BE2C (cell line): ENCODE results near the gene PBRM1.

Experiments
- DNase-seq: peaks from one replicate; pipeline ENCODE4 v3.0.0-alpha.2; 2020
- H3K27me3 ChIP-seq: fragments of 250-450 bp; sonication (Bioruptor Pico); 2 replicates; pipeline ENCODE4 v1.5.1; 2020; ENCODE audit warnings: mild to moderate bottlenecking
- H3K36me3 ChIP-seq: fragments of 250-450 bp; sonication (Bioruptor Pico); 2 replicates; pipeline ENCODE4 v1.5.1; 2020; ENCODE audit warnings: mild to moderate bottlenecking
- H3K4me1 ChIP-seq: fragments of 250-450 bp; sonication (Bioruptor Pico); 2 replicates; pipeline ENCODE4 v1.5.1; 2020
- H3K4me3 ChIP-seq: 2 replicates; pipeline ENCODE4 v1.5.1; 2011; ENCODE audit warnings: low read depth, low read length
- H3K9me3 ChIP-seq: fragments of 250-450 bp; sonication (Bioruptor Pico); 2 replicates; pipeline ENCODE4 v1.5.1; 2020
- TF ChIP-seq, protein P1 (sequence below): IDR thresholded peaks from 2 replicates; pipeline ENCODE4 v1.5.1; 2012; ENCODE audit warnings: mild to moderate bottlenecking, low read depth, low read length

The PBRM1 gene

GRCh38 chr3:52705438-52705687, 19.6 kb upstream of the PBRM1 start:
- TF ChIP-seq, protein P1, sequence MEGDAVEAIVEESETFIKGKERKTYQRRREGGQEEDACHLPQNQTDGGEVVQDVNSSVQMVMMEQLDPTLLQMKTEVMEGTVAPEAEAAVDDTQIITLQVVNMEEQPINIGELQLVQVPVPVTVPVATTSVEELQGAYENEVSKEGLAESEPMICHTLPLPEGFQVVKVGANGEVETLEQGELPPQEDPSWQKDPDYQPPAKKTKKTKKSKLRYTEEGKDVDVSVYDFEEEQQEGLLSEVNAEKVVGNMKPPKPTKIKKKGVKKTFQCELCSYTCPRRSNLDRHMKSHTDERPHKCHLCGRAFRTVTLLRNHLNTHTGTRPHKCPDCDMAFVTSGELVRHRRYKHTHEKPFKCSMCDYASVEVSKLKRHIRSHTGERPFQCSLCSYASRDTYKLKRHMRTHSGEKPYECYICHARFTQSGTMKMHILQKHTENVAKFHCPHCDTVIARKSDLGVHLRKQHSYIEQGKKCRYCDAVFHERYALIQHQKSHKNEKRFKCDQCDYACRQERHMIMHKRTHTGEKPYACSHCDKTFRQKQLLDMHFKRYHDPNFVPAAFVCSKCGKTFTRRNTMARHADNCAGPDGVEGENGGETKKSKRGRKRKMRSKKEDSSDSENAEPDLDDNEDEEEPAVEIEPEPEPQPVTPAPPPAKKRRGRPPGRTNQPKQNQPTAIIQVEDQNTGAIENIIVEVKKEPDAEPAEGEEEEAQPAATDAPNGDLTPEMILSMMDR: no peak
- H3K9me3 ChIP-seq: no peaks in the 10 kb centered on the region
- H3K27me3 ChIP-seq: no peaks in the 10 kb centered on the region
- no peaks in the 10 kb centered on the region for H3K4me1 ChIP-seq
- no peaks in the 10 kb centered on the region; the same call in 1 of the 2 replicates for H3K36me3 ChIP-seq
- peak overlapping the region; percentile 91 for H3K4me3 ChIP-seq
- DNase-seq: no peak

DNA sequence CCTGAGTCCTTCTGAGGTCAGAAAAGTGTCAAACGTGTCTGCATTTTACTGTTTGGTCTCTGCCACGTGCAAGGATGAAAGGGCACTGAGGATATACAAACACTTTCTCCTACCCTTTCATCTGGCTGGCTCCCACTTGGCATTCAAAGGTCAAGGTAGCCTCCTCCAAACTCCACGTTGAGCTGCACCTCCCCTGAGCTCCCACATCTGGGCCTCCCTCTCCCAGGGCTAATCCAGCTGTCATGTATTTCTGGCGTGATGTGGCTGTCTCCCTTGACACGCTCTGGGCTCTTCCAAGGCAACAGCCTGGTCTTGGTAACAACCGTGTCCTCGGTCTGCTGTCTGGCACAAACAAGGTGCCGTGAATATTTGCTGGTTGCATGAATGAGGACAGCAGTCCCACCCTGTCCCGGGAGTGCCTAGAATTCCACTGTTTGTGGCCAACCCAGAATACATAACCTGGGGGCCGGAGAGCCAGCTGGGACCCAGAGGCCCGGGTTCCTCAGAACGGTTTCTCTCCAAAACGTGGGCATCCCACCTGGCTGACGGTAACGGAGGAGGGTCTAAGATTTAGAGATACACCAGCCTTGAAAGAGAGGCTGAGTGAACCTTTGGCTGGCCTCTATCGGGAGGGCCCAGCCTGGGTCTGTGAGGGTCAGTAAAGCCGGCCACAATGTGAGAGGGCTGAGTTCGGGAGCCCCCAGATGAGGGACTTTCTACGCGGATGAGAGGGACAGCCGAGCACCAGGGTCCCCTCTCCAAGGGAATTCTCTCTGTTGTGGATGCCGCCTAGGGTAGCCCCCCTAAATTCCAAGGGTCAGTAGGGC, 19.1 kb upstream of the PBRM1 start:
- Histone ChIP-seq H3K4me3 (peak overlapping the region; percentile 91), H3K36me3 (no peaks in the 10 kb centered on the region; the same call in 1 of the 2 replicates)

GRCh38 chr3:52703341-52703740, 17.6 kb upstream of the PBRM1 start:
- Histone ChIP-seq H3K9me3 (no peaks in the 10 kb centered on the region), H3K4me3 (peak overlapping the region; percentile 91), H3K4me1 (no peaks in the 10 kb centered on the region), H3K27me3 (no peaks in the 10 kb centered on the region), H3K36me3 (no peaks in the 10 kb centered on the region; the same call in 1 of the 2 replicates)
- DNase-seq: no peak
- TF ChIP-seq, protein P1: no peak

More for the DNA sequence above, 19.1 kb upstream of the PBRM1 start:
- TF ChIP-seq, protein P1: no peak
- no peaks in the 10 kb centered on the region for H3K4me1 ChIP-seq
- no peaks in the 10 kb centered on the region for H3K27me3 ChIP-seq
- no peak for DNase-seq
- no peaks in the 10 kb centered on the region for H3K9me3 ChIP-seq

DNA sequence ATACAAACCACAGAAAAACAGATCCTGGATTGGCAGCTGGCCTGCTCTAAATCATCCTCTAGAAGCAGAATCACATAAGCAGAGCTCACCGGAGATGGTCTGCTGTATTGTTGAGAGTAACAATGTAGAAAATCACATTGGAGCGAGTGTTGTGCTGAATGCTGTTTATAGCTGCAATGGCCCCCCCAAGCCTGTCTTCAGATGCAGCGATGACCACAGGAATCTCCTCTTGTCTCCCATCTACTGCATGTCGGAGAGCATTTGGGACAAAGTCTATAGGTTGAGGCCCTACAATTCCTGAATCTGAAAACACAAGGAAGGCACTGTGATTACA, 11.9 kb upstream of the PBRM1 start:
- TF ChIP-seq, protein P1: no peak
- Histone ChIP-seq H3K4me1 (no peaks in the 10 kb centered on the region), H3K27me3 (no peaks in the 10 kb centered on the region), H3K9me3 (no peaks in the 10 kb centered on the region), H3K36me3 (peaks cover 40% of the 10 kb centered on the region), H3K4me3 (no peak overlapping the region)
- no peak for DNase-seq

DNA sequence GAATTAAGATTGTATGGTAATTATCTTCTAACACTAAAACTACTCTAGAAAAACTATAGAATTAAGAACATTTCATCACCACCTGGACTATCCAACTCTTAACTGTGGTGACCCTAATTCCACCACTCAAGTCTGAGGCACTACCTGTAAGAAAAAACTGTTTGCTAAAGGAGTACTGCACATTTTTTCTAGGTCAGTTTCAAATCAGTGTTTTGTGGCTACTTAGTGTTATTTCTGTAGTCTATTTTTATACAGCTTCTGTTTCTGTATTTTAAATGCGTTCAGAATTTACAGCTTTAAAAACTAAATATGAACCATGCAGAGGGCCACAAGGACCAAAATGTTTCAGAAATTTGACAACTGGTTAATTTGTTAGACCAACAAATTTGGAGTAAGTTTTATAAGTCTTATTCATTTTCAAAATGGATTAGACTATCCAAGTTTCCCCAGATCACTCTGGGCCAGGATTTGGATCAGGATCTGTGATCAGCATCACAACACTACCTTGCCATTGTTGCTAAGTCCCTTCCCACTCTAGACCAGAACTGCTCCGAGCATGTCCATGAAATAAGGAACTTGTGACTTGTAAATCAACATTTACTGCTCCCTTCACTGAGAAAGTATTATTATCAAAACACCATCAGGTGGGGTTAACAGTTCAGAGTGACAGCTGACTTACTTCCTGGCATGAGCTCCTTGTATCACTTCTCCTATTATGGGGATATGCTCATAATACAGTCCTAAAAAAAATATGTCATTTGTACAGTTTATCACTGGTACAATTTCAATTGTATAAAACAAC, 11.3 kb upstream of the PBRM1 start:
- DNase-seq: no peak
- H3K9me3 ChIP-seq: no peaks in the 10 kb centered on the region
- peaks cover 43% of the 10 kb centered on the region for H3K36me3 ChIP-seq
- TF ChIP-seq, protein P1: no peak
- no peaks in the 10 kb centered on the region for H3K4me1 ChIP-seq
- no peak overlapping the region for H3K4me3 ChIP-seq
- H3K27me3 ChIP-seq: no peaks in the 10 kb centered on the region
